ENCODE data around the gene TEPSIN. TPM values are rescaled to one million over a fixed set of nuclear protein-coding genes. Genes with fewer than 3 reads are reported as not detected.

TEPSIN gene
- total RNA-seq, 6 donors from 2014 or later, result 33.1 to 141 (median 49.7) TPM

- Histone ChIP-seq H3K27ac (no peak overlapping the region), H3K4me1 (peaks cover 10 to 23% (median 14%) of the 10 kb centered on the region in 4 donors), H3K9me3 (no peaks in the 10 kb centered on the region), H3K27me3 (no peaks in the 10 kb centered on the region), H3K36me3 (peaks cover 0 to 73% (median 49%) of the 10 kb centered on the region in 4 donors), H3K4me3 (no peak overlapping the region)
- DNase-seq, result peak in 1 of 2 donors; percentile 62
- ATAC-seq (ENCODE audit: low FRiP score in 2 of 2), result no peak
- 93% methylated on average over 18 of the region's 19 CpGs; no CpG with 5 or more reads in 1 of the 2 donors for WGBS, 2 donors
- no peak for TF ChIP-seq EP300 (IDR thresholded peaks at IDR 0.05)
- TF ChIP-seq CTCF (IDR thresholded peaks at IDR 0.05), result no peak
- TF ChIP-seq POLR2AphosphoS5 (IDR thresholded peaks at IDR 0.05), result no peak
- no peak for TF ChIP-seq POLR2A (IDR thresholded peaks at IDR 0.05)
Measured at GRCh38 chr17:81232616-81233241, 6.1 kb downstream of the TEPSIN start.

- 93 to 96% methylated on average over 17 to 36 of the region's 43 CpGs for WGBS, 2 donors
- peaks cover 0 to 73% (median 49%) of the 10 kb centered on the region in 4 donors for H3K36me3 ChIP-seq
- H3K4me3 ChIP-seq, result no peak overlapping the region
- H3K9me3 ChIP-seq, result no peaks in the 10 kb centered on the region
- no peak for TF ChIP-seq CTCF (IDR thresholded peaks at IDR 0.05)
- TF ChIP-seq POLR2AphosphoS5 (IDR thresholded peaks at IDR 0.05), result no peak
- TF ChIP-seq EP300 (IDR thresholded peaks at IDR 0.05), result no peak
- no peak for TF ChIP-seq POLR2A (IDR thresholded peaks at IDR 0.05)
- DNase-seq (peak in 1 of 2 donors; percentile 77), ATAC-seq (ENCODE audit: low FRiP score in 2 of 2) (no peak)
- H3K27me3 ChIP-seq, result no peaks in the 10 kb centered on the region
- no peak overlapping the region for H3K27ac ChIP-seq
- peaks cover 4 to 15% (median 7%) of the 10 kb centered on the region in 4 donors for H3K4me1 ChIP-seq
Measured at GRCh38 chr17:81231766-81232581, 6.9 kb downstream of the TEPSIN start.

GRCh38 chr17:81231121-81231645 is 7.7 kb downstream of the TEPSIN start:
- TF ChIP-seq POLR2AphosphoS5 (IDR thresholded peaks at IDR 0.05) (no peak), POLR2A (IDR thresholded peaks at IDR 0.05) (no peak), CTCF (IDR thresholded peaks at IDR 0.05) (no peak), EP300 (IDR thresholded peaks at IDR 0.05) (no peak)
- peaks cover 0 to 66% (median 49%) of the 10 kb centered on the region in 4 donors for H3K36me3 ChIP-seq
- H3K9me3 ChIP-seq, result no peaks in the 10 kb centered on the region
- 84 to 91% methylated on average over 14 to 30 of the region's 31 CpGs for WGBS, 2 donors
- H3K27ac ChIP-seq, result no peak overlapping the region
- DNase-seq, result peak in 1 of 2 donors; percentile 70
- no peak for ATAC-seq (ENCODE audit: low FRiP score in 2 of 2)
- H3K4me1 ChIP-seq, result peaks cover 0 to 8% (median 3%) of the 10 kb centered on the region in 4 donors
- no peaks in the 10 kb centered on the region for H3K27me3 ChIP-seq
- no peak overlapping the region for H3K4me3 ChIP-seq

- Histone ChIP-seq H3K4me3 (no peak overlapping the region), H3K36me3 (peaks cover 0 to 62% (median 49%) of the 10 kb centered on the region in 4 donors), H3K27me3 (no peaks in the 10 kb centered on the region), H3K27ac (no peak overlapping the region), H3K4me1 (peaks cover 0 to 5% (median 2%) of the 10 kb centered on the region in 4 donors), H3K9me3 (no peaks in the 10 kb centered on the region)
- TF ChIP-seq POLR2AphosphoS5 (IDR thresholded peaks at IDR 0.05) (no peak), CTCF (IDR thresholded peaks at IDR 0.05) (peak in 2 of 6 experiments; percentile 13 to 21)
- 93% methylated on average over 8 to 26 of the region's 26 CpGs for WGBS, 2 donors
- peak in 1 of 2 donors; percentile 80 for DNase-seq
- peak in 1 of 2 donors; percentile 2 for ATAC-seq (ENCODE audit: low FRiP score in 2 of 2)
Measured at GRCh38 chr17:81230043-81230820, 8.6 kb downstream of the TEPSIN start.

Measured in upper lobe of left lung (tissue), 6 donors.